Measurements from ENCODE around the gene TMEM123. TPM values are rescaled to one million over a fixed set of nuclear protein-coding genes. Genes with fewer than 3 reads are reported as not detected.
A peak's percentile ranks its signal among the peaks of the same experiment; 100 is the strongest.

The TMEM123 gene
- total and polyA plus RNA-seq, 2 of the 13 experiments (the other 11 are each of a cell fraction or from before 2014, with no cell fraction given) = 365 to 2,761 TPM

GRCh38 chr11:102449651-102450570 is 2.7 kb downstream of the TMEM123 start (continued):
- TF ChIP-seq RERE (CRISPR knock-in tag; IDR thresholded peaks at IDR 0.05; ENCODE audit: low read depth) = no peak
- TF ChIP-seq ZKSCAN5 (CRISPR knock-in tag; IDR thresholded peaks at IDR 0.05) = no peak
- TF ChIP-seq DZIP1 (CRISPR knock-in tag; IDR thresholded peaks at IDR 0.05) = no peak
- no peak for TF ChIP-seq HOXA5 (CRISPR knock-in tag; IDR thresholded peaks at IDR 0.05)
- no peak for TF ChIP-seq CC2D1A (CRISPR knock-in tag; IDR thresholded peaks at IDR 0.05)
- no peak for TF ChIP-seq ONECUT2 (CRISPR knock-in tag; IDR thresholded peaks at IDR 0.05)
- no peak for TF ChIP-seq PLRG1 (conservative IDR thresholded peaks at IDR 0.05)
- peak; percentile 25 for TF ChIP-seq HNRNPK (IDR thresholded peaks at IDR 0.05; ENCODE audit: low read depth, low read length, poor library complexity, severe bottlenecking)
- TF ChIP-seq ZNF543 (CRISPR knock-in tag; IDR thresholded peaks at IDR 0.05) = no peak
- TF ChIP-seq PHF5A (CRISPR knock-in tag; IDR thresholded peaks at IDR 0.05; ENCODE audit: low read depth, unreplicated experiment) = no peak
- TF ChIP-seq ZBTB42 (CRISPR knock-in tag; IDR thresholded peaks at IDR 0.05) = no peak
- TF ChIP-seq ZBTB21 (CRISPR knock-in tag; IDR thresholded peaks at IDR 0.05) = no peak
- no peak for TF ChIP-seq ZNF879 (CRISPR knock-in tag; IDR thresholded peaks at IDR 0.05)
- no peak for TF ChIP-seq HMGXB3 (CRISPR knock-in tag; IDR thresholded peaks at IDR 0.05; ENCODE audit: borderline replicate concordance)
- no peak for TF ChIP-seq ZNF468 (CRISPR knock-in tag; IDR thresholded peaks at IDR 0.05)
- TF ChIP-seq SIN3A (IDR thresholded peaks at IDR 0.05; ENCODE audit: borderline replicate concordance, low read depth, low read length) = no peak
- no peak for TF ChIP-seq CEBPG (CRISPR knock-in tag; IDR thresholded peaks at IDR 0.05)
- TF ChIP-seq POLR2G (IDR thresholded peaks at IDR 0.05; ENCODE audit: low read depth, low read length) = peak; percentile 45; the same call in 1 of the 2 replicates

Measured in HepG2 (cell line).